Measurements from ENCODE around the gene MMP24.

Gene MMP24

GRCh38 chr20:35279040-35279439 lies 52.5 kb downstream of the MMP24 start:
- no peak for DNase-seq (ENCODE audit: low read depth, low spot score)

- no peak for DNase-seq (ENCODE audit: low read depth, low spot score)
Observed at GRCh38 chr20:35279533-35280174, 53.2 kb downstream of the MMP24 start.

GRCh38 chr20:35280523-35280922 lies 54.0 kb downstream of the MMP24 start:
- no peak for DNase-seq (ENCODE audit: low read depth, low spot score)

- DNase-seq (ENCODE audit: low read depth, low spot score) = no peak
Observed at GRCh38 chr20:35281506-35282101, 55.1 kb downstream of the MMP24 start.

GRCh38 chr20:35283441-35284266 lies 57.2 kb downstream of the MMP24 start:
- no peak for DNase-seq (ENCODE audit: low read depth, low spot score)

GRCh38 chr20:35284267-35284991 lies 57.9 kb downstream of the MMP24 start, which contains the start of gene EIF6:
Gene EIF6, minus strand, starts transcription at chr20:35284772. Its CDS starts 285 bp downstream, at chr20:35284487.
- DNase-seq (ENCODE audit: low read depth, low spot score) = no peak

- DNase-seq (ENCODE audit: low read depth, low spot score) = no peak
Observed at GRCh38 chr20:35284992-35285805, 58.7 kb downstream of the MMP24 start.

GRCh38 chr20:35285806-35286076 lies 59.3 kb downstream of the MMP24 start:
- DNase-seq (ENCODE audit: low read depth, low spot score) = no peak

- DNase-seq (ENCODE audit: low read depth, low spot score) = no peak
Observed at GRCh38 chr20:35286077-35286898, 59.8 kb downstream of the MMP24 start.

GRCh38 chr20:35286899-35287508 lies 60.5 kb downstream of the MMP24 start:
- no peak for DNase-seq (ENCODE audit: low read depth, low spot score)

- DNase-seq (ENCODE audit: low read depth, low spot score) = no peak
Observed at GRCh38 chr20:35287509-35288324, 61.2 kb downstream of the MMP24 start.

- DNase-seq (ENCODE audit: low read depth, low spot score) = no peak
Observed at GRCh38 chr20:35288325-35289060, 62.0 kb downstream of the MMP24 start.

GRCh38 chr20:35290186-35290886 lies 63.8 kb downstream of the MMP24 start:
- DNase-seq (ENCODE audit: low read depth, low spot score) = no peak

GRCh38 chr20:35290887-35291417 lies 64.5 kb downstream of the MMP24 start:
- no peak for DNase-seq (ENCODE audit: low read depth, low spot score)

- no peak for DNase-seq (ENCODE audit: low read depth, low spot score)
Observed at GRCh38 chr20:35291654-35292503, 65.4 kb downstream of the MMP24 start, which contains the start of gene FAM83C. Gene FAM83C, minus strand, starts transcription at chr20:35292425. Its CDS starts 121 bp downstream, at chr20:35292304.

- no peak for DNase-seq (ENCODE audit: low read depth, low spot score)
Observed at GRCh38 chr20:35292504-35293285, 66.2 kb downstream of the MMP24 start.
